Keratinocyte (primary cell): Measurements from ENCODE around the gene PCBD1.

Source experiments
- CTCF ChIP-seq, 3 experiments: IDR thresholded peaks in 1 of 3; conservative IDR thresholded peaks in 1 of 3; optimal IDR thresholded peaks in 1 of 3; 2 replicates in 2 of 3; 3 replicates in 1 of 3; pipeline versions ENCODE3 to v1.5.1; 2011; ENCODE audit warnings: low read length in 3 of 3, mild to moderate bottlenecking in 3 of 3, moderate library complexity in 2 of 3, control low read depth in 1 of 3, inconsistent platforms in 1 of 3; ENCODE audit not compliant: insufficient read depth in 2 of 3; ENCODE audit errors: extremely low read depth in 1 of 3
- EZH2 ChIP-seq: IDR thresholded peaks from one replicate; pipeline ENCODE4 v1.6.1; 2012; ENCODE audit warnings: inconsistent platforms, mild to moderate bottlenecking, low read length, moderate library complexity

- TF ChIP-seq CTCF (optimal IDR thresholded peaks at IDR 0.05 in 1 of 3, IDR thresholded peaks at IDR 0.05 in 1 of 3, conservative IDR thresholded peaks at IDR 0.05 in 1 of 3; ENCODE audit: extremely low read depth in 1 of 3, insufficient read depth in 2 of 3, low read length in 3 of 3) = no peak
- no peak for TF ChIP-seq EZH2
Measured at GRCh38 chr10:70907637-70908405, 19.5 kb upstream of the PCBD1 start.
